H9 (cell line): Measurements from ENCODE around the gene NEAT1. TPM values are rescaled to one million over a fixed set of nuclear protein-coding genes. Genes with fewer than 3 reads are reported as not detected.

Experiments
- DNase-seq: peaks from one replicate; pipeline ENCODE4 v3.0.0-alpha.2; 2017
- H2AFZ ChIP-seq: one replicate; pipeline ENCODE4 v1.6.1; 2013; ENCODE audit warnings: mild to moderate bottlenecking, low read length, control low read depth, moderate library complexity
- H2AK5ac ChIP-seq: 2 replicates; pipeline ENCODE4 v1.6.1; 2013; ENCODE audit warnings: low read length, control low read depth, mixed read lengths; ENCODE audit not compliant: insufficient read length
- H2BK120ac ChIP-seq: one replicate; pipeline ENCODE4 v1.6.1; 2013; ENCODE audit warnings: low read depth, mild to moderate bottlenecking, low read length, control low read depth, inconsistent platforms; ENCODE audit not compliant: poor library complexity, severe bottlenecking
- H2BK12ac ChIP-seq: 2 replicates; pipeline ENCODE4 v1.6.1; 2013; ENCODE audit warnings: low read length, control low read depth, mixed read lengths, low read depth; ENCODE audit not compliant: insufficient read length
- H2BK15ac ChIP-seq: 2 replicates; pipeline ENCODE4 v1.6.1; 2013; ENCODE audit warnings: low read depth, low read length, control low read depth
- H2BK20ac ChIP-seq: one replicate; pipeline ENCODE4 v1.6.1; 2013; ENCODE audit warnings: low read depth, mild to moderate bottlenecking, low read length, control low read depth, inconsistent platforms; ENCODE audit not compliant: poor library complexity, severe bottlenecking
- H2BK5ac ChIP-seq: 2 replicates; pipeline ENCODE4 v1.6.1; 2013; ENCODE audit warnings: low read length, control low read depth, mixed read lengths; ENCODE audit not compliant: insufficient read length
- H3K14ac ChIP-seq: 2 replicates; pipeline ENCODE4 v1.6.1; 2013; ENCODE audit warnings: low read length, control low read depth; ENCODE audit not compliant: insufficient read depth
- H3K18ac ChIP-seq: 2 replicates; pipeline ENCODE4 v1.6.1; 2013; ENCODE audit warnings: low read depth, mild to moderate bottlenecking, mixed read lengths, low read length, control low read depth; ENCODE audit not compliant: insufficient read length
- H3K23ac ChIP-seq: 2 replicates; pipeline ENCODE4 v1.6.1; 2013; ENCODE audit warnings: low read length, control low read depth, mixed read lengths, low read depth; ENCODE audit not compliant: insufficient read length
- H3K23me2 ChIP-seq: 2 replicates; pipeline ENCODE4 v1.6.1; 2013; ENCODE audit warnings: low read depth, mild to moderate bottlenecking, mixed read lengths, low read length, control low read depth; ENCODE audit not compliant: insufficient read length, poor library complexity, severe bottlenecking
- H3K27ac ChIP-seq: 2 replicates; pipeline ENCODE4 v1.5.1; 2013; ENCODE audit warnings: low read length, control low read depth, mixed read lengths, low read depth; ENCODE audit not compliant: insufficient read length
- H3K27me3 ChIP-seq: 2 replicates; pipeline ENCODE4 v1.6.1; 2013; ENCODE audit warnings: low read length, control low read depth, inconsistent platforms; ENCODE audit not compliant: insufficient read depth
- H3K4ac ChIP-seq: 2 replicates; pipeline ENCODE4 v1.6.1; 2013; ENCODE audit warnings: low read depth, mild to moderate bottlenecking, control low read depth, inconsistent platforms, low read length, moderate library complexity
- H3K4me1 ChIP-seq: 2 replicates; pipeline ENCODE4 v1.6.1; 2013; ENCODE audit warnings: low read length, control low read depth, inconsistent platforms; ENCODE audit not compliant: insufficient read depth
- H3K4me2 ChIP-seq: 2 replicates; pipeline ENCODE4 v1.6.1; 2013; ENCODE audit warnings: low read length, control low read depth, mixed read lengths; ENCODE audit not compliant: insufficient read length, insufficient read depth
- H3K56ac ChIP-seq: 2 replicates; pipeline ENCODE4 v1.6.1; 2013; ENCODE audit warnings: low read depth, mild to moderate bottlenecking, mixed read lengths, low read length, control low read depth; ENCODE audit not compliant: insufficient read length
- H3K79me1 ChIP-seq: 2 replicates; pipeline ENCODE4 v1.6.1; 2013; ENCODE audit warnings: low read depth, mild to moderate bottlenecking, moderate library complexity, low read length, control low read depth, inconsistent platforms; ENCODE audit not compliant: insufficient read depth, poor library complexity, severe bottlenecking
- H3K79me2 ChIP-seq: 2 replicates; pipeline ENCODE4 v1.6.1; 2013; ENCODE audit warnings: low read length, control low read depth, inconsistent platforms; ENCODE audit not compliant: insufficient read depth
- H3K9ac ChIP-seq: 2 replicates; pipeline ENCODE4 v1.6.1; 2013; ENCODE audit warnings: low read length, control low read depth, mixed read lengths; ENCODE audit not compliant: insufficient read length; ENCODE audit errors: extremely low read depth
- H3K9me3 ChIP-seq: one replicate; pipeline ENCODE4 v1.6.1; 2013; ENCODE audit warnings: low read depth, low read length, inconsistent platforms; ENCODE audit not compliant: control insufficient read depth
- H3T11ph ChIP-seq: one replicate; pipeline ENCODE4 v1.6.1; 2013; ENCODE audit warnings: mild to moderate bottlenecking, low read length, control low read depth, inconsistent platforms
- H4K20me1 ChIP-seq: one replicate; pipeline ENCODE4 v1.6.1; 2013; ENCODE audit not compliant: control insufficient read depth, insufficient read length, insufficient read depth
- H4K5ac ChIP-seq: 2 replicates; pipeline ENCODE4 v1.6.1; 2013; ENCODE audit warnings: low read depth, mild to moderate bottlenecking, mixed read lengths, low read length, control low read depth; ENCODE audit not compliant: insufficient read length
- H4K8ac ChIP-seq: replicated peaks from 2 replicates; pipeline ENCODE4 v1.6.1; 2013; ENCODE audit warnings: low read length, control low read depth, mixed read lengths, low read depth; ENCODE audit not compliant: insufficient read length
- H4K91ac ChIP-seq: 2 replicates; pipeline ENCODE4 v1.6.1; 2013; ENCODE audit warnings: low read depth, mild to moderate bottlenecking, moderate library complexity, mixed read lengths, low read length, control low read depth; ENCODE audit not compliant: insufficient read length
- H3K27ac Mint-ChIP-seq, 3 experiments: 2 replicates in 2 of 3; 3 replicates in 1 of 3; pipeline ENCODE4 v1.8.0; 2020 to 2021; ENCODE audit warnings: mixed read lengths in 3 of 3, mild to moderate bottlenecking in 1 of 3, moderate library complexity in 1 of 3
- H3K27me3 Mint-ChIP-seq: 2 replicates; pipeline ENCODE4 v1.8.0; 2021; ENCODE audit warnings: low read depth, mild to moderate bottlenecking, moderate library complexity, mixed read lengths
- H3K36me3 Mint-ChIP-seq, 3 experiments: 2 replicates in 2 of 3; 3 replicates in 1 of 3; pipeline ENCODE4 v1.8.0; 2020 to 2021; ENCODE audit warnings: low read depth in 3 of 3, mixed read lengths in 3 of 3; ENCODE audit not compliant: insufficient read depth in 1 of 3
- H3K4me1 Mint-ChIP-seq, 2 experiments: 2 replicates each; pipeline ENCODE4 v1.8.0; 2020; ENCODE audit warnings: mixed read lengths in 2 of 2
- H3K4me3 Mint-ChIP-seq, 2 experiments: 2 replicates in 1 of 2; 3 replicates in 1 of 2; pipeline ENCODE4 v1.8.0; 2020 to 2021; ENCODE audit warnings: mild to moderate bottlenecking in 2 of 2, mixed read lengths in 2 of 2, moderate library complexity in 1 of 2
- H3K9me3 Mint-ChIP-seq, 2 experiments: 2 replicates in 1 of 2; 3 replicates in 1 of 2; pipeline ENCODE4 v1.8.0; 2020; ENCODE audit warnings: mild to moderate bottlenecking in 2 of 2, mixed read lengths in 2 of 2, moderate library complexity in 1 of 2
- CTCF ChIP-seq: fragments of 200-600 bp; sonication (generic); conservative IDR thresholded peaks from 3 replicates; pipeline ENCODE4 v1.8.0; 2021; ENCODE audit warnings: antibody characterized with exemption, mild to moderate bottlenecking
- WGBS: extraction: QIAGEN DNeasy Blood & Tissue Kit; methylation state at CpG from one replicate; pipeline ENCODE4 v1.1.7; 2013; ENCODE audit warnings: missing lambda C conversion rate, low lambda C conversion rate, mixed read lengths; ENCODE audit not compliant: insufficient read length; ENCODE audit errors: extremely low coverage; 5-methylcytosine and 5-hydroxymethylcytosine counted together
- total RNA-seq: library from RNA; stranded (reverse); gene quantifications from 2 replicates; pipeline ENCODE4 v1.2.1, GENCODE V29; 2021

NEAT1 gene
- total RNA-seq, 1 experiment from 2014 or later: 12.7 TPM

- DNase-seq: no peak
- Histone ChIP-seq H3K56ac (no peak overlapping the region), H3K18ac (no peak overlapping the region), H4K91ac (no peak overlapping the region), H2BK12ac (no peak overlapping the region), H3K27me3 (no peaks in the 10 kb centered on the region), H3K79me2 (no peaks in the 10 kb centered on the region), H3K9ac (no peak overlapping the region), H2BK15ac (no peak overlapping the region), H3K14ac (no peak overlapping the region; the same call in 1 of the 2 replicates), H3T11ph (no peak overlapping the region), H2AFZ (no peak overlapping the region), H2BK20ac (no peak overlapping the region), H3K27ac (no peak overlapping the region), H3K79me1 (no peaks in the 10 kb centered on the region), H3K4me1 (no peaks in the 10 kb centered on the region), H2BK5ac (no peak overlapping the region), H2AK5ac (no peak overlapping the region), H2BK120ac (no peak overlapping the region), H4K8ac (no peak overlapping the region), H3K23me2 (no peaks in the 10 kb centered on the region), H3K23ac (no peak overlapping the region), H3K9me3 (no peaks in the 10 kb centered on the region), H4K20me1 (no peaks in the 10 kb centered on the region), H3K4ac (no peak overlapping the region), H3K4me2 (no peak overlapping the region), H4K5ac (no peak overlapping the region)
- no peak overlapping the region for H3K4me3 Mint-ChIP-seq
- H3K27ac Mint-ChIP-seq: no peak overlapping the region
- WGBS: no CpG with 5 or more reads among the region's 8 CpGs
- no peaks in the 10 kb centered on the region for H3K36me3 Mint-ChIP-seq
- H3K27me3 Mint-ChIP-seq: peaks cover 30% of the 10 kb centered on the region
- H3K9me3 Mint-ChIP-seq: no peaks in the 10 kb centered on the region
- no peak for TF ChIP-seq CTCF
- H3K4me1 Mint-ChIP-seq: peaks cover 0 to 5% of the 10 kb centered on the region in 2 experiments; a peak in 1 of 4 replicates
These were observed 47.6 kb upstream of the NEAT1 start for GRCh38 chr11:65375012-65375411.
